Endothelial cell of umbilical vein (primary cell): Measurements from ENCODE around the gene HDAC9. TPM values are rescaled to one million over a fixed set of nuclear protein-coding genes. Genes with fewer than 3 reads are reported as not detected.

Experiments
- BruUV-seq: library from RNA; stranded (reverse); fragments of 400-500 nt; replicated peaks from 2 replicates; lab custom pipeline; 2021; lab: Mats Ljungman, UMichigan
- CTCF ChIA-PET: fragments of 300-600, 350-600 bp; sonication (Branson Sonifier 250); formaldehyde crosslinking; loops from one replicate; lab custom pipeline; 2021; ENCODE audit warnings: antibody characterized with exemption, inconsistent platforms; lab: Charles Lee
- POLR2A ChIA-PET: fragments of 300-600, 350-600 bp; sonication (Branson Sonifier 250); formaldehyde crosslinking; loops from one replicate; lab custom pipeline; 2021; ENCODE audit warnings: antibody characterized with exemption, inconsistent platforms; lab: Charles Lee
- DNase-seq: peaks from one replicate; pipeline ENCODE4 v3.0.0-alpha.2; 2011; ENCODE audit warnings: low read depth, low spot score
- FAIRE-seq: peaks from 2 replicates; lab custom pipeline; 2011; peaks lifted over from hg19 to GRCh38; lab: Jason Lieb, UNC
- H2AFZ ChIP-seq: 2 replicates; pipeline ENCODE4 v1.6.0; 2012; ENCODE audit warnings: low read depth, low read length, control low read depth, inconsistent platforms
- H3K27ac ChIP-seq: 2 replicates; pipeline ENCODE4 v1.5.1; 2011; ENCODE audit warnings: low read depth, mild to moderate bottlenecking, control low read depth, low read length, moderate library complexity; ENCODE audit not compliant: insufficient read depth
- H3K27me3 ChIP-seq, 2 experiments: 2 replicates each; pipeline versions ENCODE4 v1.6.0 to v1.6.1; 2011; ENCODE audit warnings: low read length in 2 of 2, mixed read lengths in 1 of 2; ENCODE audit not compliant: control insufficient read depth in 2 of 2, insufficient read depth in 2 of 2
- H3K36me3 ChIP-seq, 2 experiments: 2 replicates in 1 of 2; 3 replicates in 1 of 2; pipeline ENCODE4 v1.5.1; 2011; ENCODE audit warnings: low read length in 2 of 2, mild to moderate bottlenecking in 1 of 2, moderate library complexity in 1 of 2; ENCODE audit not compliant: control insufficient read depth in 2 of 2, insufficient read depth in 2 of 2; ENCODE audit errors: extremely low read depth in 1 of 2
- H3K4me1 ChIP-seq: 3 replicates; pipeline ENCODE4 v1.5.1; 2011; ENCODE audit warnings: mild to moderate bottlenecking, low read length; ENCODE audit not compliant: control insufficient read depth, insufficient read depth; ENCODE audit errors: extremely low read depth
- H3K4me2 ChIP-seq: 2 replicates; pipeline ENCODE4 v1.6.1; 2011; ENCODE audit warnings: low read length, control low read depth, mixed read lengths; ENCODE audit not compliant: insufficient read depth
- H3K4me3 ChIP-seq, 3 experiments: fragments of 200-600 bp in 1 of 3; sonication (generic), shearing (Covaris generic) in 1 of 3; replicated peaks in 1 of 3; 2 replicates each; pipeline ENCODE4 v1.5.1; 2011 to 2016; ENCODE audit warnings: control low read depth in 3 of 3, low read length in 3 of 3, mild to moderate bottlenecking in 2 of 3, inconsistent platforms in 1 of 3, low read depth in 1 of 3, moderate library complexity in 1 of 3; ENCODE audit not compliant: insufficient read depth in 1 of 3
- H3K79me2 ChIP-seq: 2 replicates; pipeline ENCODE4 v1.6.0; 2012; ENCODE audit warnings: low read length, inconsistent platforms; ENCODE audit not compliant: control insufficient read depth, insufficient read depth
- H3K9ac ChIP-seq: replicated peaks from 2 replicates; pipeline ENCODE3; 2011; ENCODE audit warnings: low read length, control low read depth; ENCODE audit not compliant: insufficient read depth; ENCODE audit errors: extremely low read depth
- H3K9me1 ChIP-seq: replicated peaks from 3 replicates; pipeline ENCODE4 v1.6.0; 2011; ENCODE audit warnings: mild to moderate bottlenecking, low read length; ENCODE audit not compliant: control insufficient read depth, insufficient read depth; ENCODE audit errors: extremely low read depth
- H3K9me3 ChIP-seq: replicated peaks from 2 replicates; pipeline ENCODE4 v1.5.1; 2012; ENCODE audit warnings: low read length, inconsistent platforms; ENCODE audit not compliant: control insufficient read depth, insufficient read depth
- H4K20me1 ChIP-seq: replicated peaks from 2 replicates; pipeline ENCODE3; 2011; ENCODE audit warnings: mild to moderate bottlenecking, low read length; ENCODE audit not compliant: control insufficient read depth, insufficient read depth; ENCODE audit errors: extremely low read depth
- EZH2 ChIP-seq: IDR thresholded peaks from 2 replicates; pipeline ENCODE4 v1.6.1; 2012; ENCODE audit warnings: borderline replicate concordance, low read depth, mild to moderate bottlenecking, moderate library complexity, low read length, inconsistent platforms; ENCODE audit not compliant: severe bottlenecking
- FOS ChIP-seq: IDR thresholded peaks from 2 replicates; pipeline ENCODE4 v1.6.1; 2011; ENCODE audit warnings: mild to moderate bottlenecking, low read length, moderate library complexity, borderline replicate concordance; ENCODE audit not compliant: insufficient read depth
- GATA2 ChIP-seq: IDR thresholded peaks from 2 replicates; pipeline ENCODE4 v1.7.0; 2011; ENCODE audit warnings: low read depth, mild to moderate bottlenecking, moderate library complexity, mixed read lengths, low read length; ENCODE audit not compliant: insufficient read length, insufficient read depth
- JUN ChIP-seq: IDR thresholded peaks from 2 replicates; pipeline ENCODE4 v1.6.1; 2011; ENCODE audit warnings: borderline replicate concordance, low read depth; ENCODE audit not compliant: insufficient read length, insufficient read depth
- MYC ChIP-seq: IDR thresholded peaks from one replicate; pipeline ENCODE4 v1.6.1; 2011; ENCODE audit warnings: mild to moderate bottlenecking, low read depth, low read length
- POLR2A ChIP-seq: IDR thresholded peaks from 2 replicates; pipeline ENCODE4 v1.6.1; 2012; ENCODE audit warnings: low read depth, mild to moderate bottlenecking, control low read depth, low read length
- POLR2AphosphoS5 ChIP-seq: IDR thresholded peaks from 2 replicates; pipeline ENCODE4 v1.6.1; 2012; ENCODE audit warnings: low read depth, mild to moderate bottlenecking, control low read depth, low read length, moderate library complexity; ENCODE audit not compliant: insufficient read depth
- dilution Hi-C: fragments of 300-500 bp; cut with MboI; formaldehyde crosslinking; loops from one replicate; pipeline ENCODE4 v1.15.0; 2019; ENCODE audit warnings: low sequenced_read_pairs; ENCODE audit not compliant: extremely low pct_ligation_motif_present
- intact Hi-C: fragments of 100-400 bp; cut with micrococcal nuclease; formaldehyde crosslinking; loops from one replicate; pipeline ENCODE4 v1.10.0; 2022
- polyA plus RNA-seq, 4 experiments: library from polyadenylated mRNA; depleted of rRNA in 3 of 4; stranded (reverse) in 3 of 4; unstranded in 1 of 4; fragments of >200 nt; gene quantifications; 2 replicates each; pipeline versions ENCODE4 v1.2.1 to v1.2.3, GENCODE V29; 2011 to 2012; ENCODE audit warnings: missing spikeins in 1 of 4
- total RNA-seq: library from RNA; stranded (reverse); gene quantifications from 2 replicates; pipeline ENCODE4 v1.2.3, GENCODE V29; 2021
- TF ChIP-seq, protein P1 (sequence below): IDR thresholded peaks from 2 replicates; pipeline ENCODE4 v1.6.1; 2011; ENCODE audit not compliant: insufficient read depth, insufficient read length
- TF ChIP-seq, protein P2 (sequence below), 2 donors: IDR thresholded peaks; 1 replicate in 1 of 2; 2 replicates in 1 of 2; pipeline ENCODE4 v1.5.1; 2011; ENCODE audit warnings: low read length in 2 of 2, mild to moderate bottlenecking in 2 of 2, moderate library complexity in 2 of 2, control low read depth in 1 of 2, inconsistent platforms in 1 of 2, low read depth in 1 of 2; ENCODE audit not compliant: insufficient read depth in 1 of 2; ENCODE audit errors: extremely low read depth in 1 of 2

HDAC9 gene
- total and polyA plus RNA-seq, 2 donors (not counting 3 experiments of a cell fraction or from before 2014, with no cell fraction given): 1.8 to 11.6 TPM

DNA sequence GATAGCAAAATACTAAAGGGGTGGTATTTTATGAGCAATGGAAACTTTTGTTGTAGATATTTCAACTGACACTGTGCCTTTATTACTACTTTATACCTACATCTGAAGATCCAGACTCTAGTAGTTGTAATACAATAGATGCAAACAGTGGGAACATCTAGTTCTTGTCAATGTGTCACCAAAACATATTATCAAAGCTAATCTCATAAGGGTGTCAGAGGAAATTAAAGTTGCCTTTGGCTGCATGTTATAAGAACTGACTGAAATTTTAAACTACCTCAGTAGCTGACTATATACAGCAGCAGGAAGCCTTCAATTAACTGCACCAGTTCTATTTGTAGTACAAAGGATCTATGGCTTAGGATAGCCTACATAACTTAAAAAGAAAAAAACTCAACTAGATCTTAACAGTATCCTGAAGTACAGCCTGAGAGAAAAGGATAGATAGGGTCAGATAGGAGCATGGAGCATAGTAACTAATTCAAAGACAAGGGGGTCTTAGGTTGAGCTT lies 30.9 kb downstream of the HDAC9 start:
- Histone ChIP-seq H2AFZ (no peak overlapping the region), H3K9me1 (peaks cover 2% of the 10 kb centered on the region), H3K9me3 (no peaks in the 10 kb centered on the region), H3K36me3 (no peaks in the 10 kb centered on the region), H3K27ac (no peak overlapping the region), H4K20me1 (no peaks in the 10 kb centered on the region), H3K4me1 (no peaks in the 10 kb centered on the region), H3K4me2 (no peak overlapping the region), H3K79me2 (no peaks in the 10 kb centered on the region), H3K4me3 (no peak overlapping the region), H3K27me3 (no peaks in the 10 kb centered on the region), H3K9ac (no peak overlapping the region)
- FAIRE-seq (no peak), DNase-seq (no peak)
- dilution Hi-C loops: no loop called here
- intact Hi-C loops: no loop called here
- ChIA-PET POLR2A (no interaction called here), CTCF (interaction anchor here (0.8 to 1.5 kb wide), 3 partner anchors 9 to 12 kb away, joined by 3 to 6 read pairs (median 3); no protein-coding TSS in a partner anchor)
- no TSS peak for BruUV-seq
- no peak for TF ChIP-seq GATA2
- no peak for TF ChIP-seq JUN
- no peak for TF ChIP-seq MYC
- TF ChIP-seq FOS: no peak
- TF ChIP-seq, protein P1, sequence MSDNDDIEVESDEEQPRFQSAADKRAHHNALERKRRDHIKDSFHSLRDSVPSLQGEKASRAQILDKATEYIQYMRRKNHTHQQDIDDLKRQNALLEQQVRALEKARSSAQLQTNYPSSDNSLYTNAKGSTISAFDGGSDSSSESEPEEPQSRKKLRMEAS: no peak
- TF ChIP-seq POLR2AphosphoS5: no peak
- TF ChIP-seq, protein P2, sequence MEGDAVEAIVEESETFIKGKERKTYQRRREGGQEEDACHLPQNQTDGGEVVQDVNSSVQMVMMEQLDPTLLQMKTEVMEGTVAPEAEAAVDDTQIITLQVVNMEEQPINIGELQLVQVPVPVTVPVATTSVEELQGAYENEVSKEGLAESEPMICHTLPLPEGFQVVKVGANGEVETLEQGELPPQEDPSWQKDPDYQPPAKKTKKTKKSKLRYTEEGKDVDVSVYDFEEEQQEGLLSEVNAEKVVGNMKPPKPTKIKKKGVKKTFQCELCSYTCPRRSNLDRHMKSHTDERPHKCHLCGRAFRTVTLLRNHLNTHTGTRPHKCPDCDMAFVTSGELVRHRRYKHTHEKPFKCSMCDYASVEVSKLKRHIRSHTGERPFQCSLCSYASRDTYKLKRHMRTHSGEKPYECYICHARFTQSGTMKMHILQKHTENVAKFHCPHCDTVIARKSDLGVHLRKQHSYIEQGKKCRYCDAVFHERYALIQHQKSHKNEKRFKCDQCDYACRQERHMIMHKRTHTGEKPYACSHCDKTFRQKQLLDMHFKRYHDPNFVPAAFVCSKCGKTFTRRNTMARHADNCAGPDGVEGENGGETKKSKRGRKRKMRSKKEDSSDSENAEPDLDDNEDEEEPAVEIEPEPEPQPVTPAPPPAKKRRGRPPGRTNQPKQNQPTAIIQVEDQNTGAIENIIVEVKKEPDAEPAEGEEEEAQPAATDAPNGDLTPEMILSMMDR (IDR thresholded peaks at IDR 0.05; ENCODE audit: extremely low read depth in 1 of 2, insufficient read depth in 1 of 2, low read depth in 1 of 2, low read length in 2 of 2): no peak
- TF ChIP-seq POLR2A: no peak
- no peak for TF ChIP-seq EZH2
